NCI-H1930 (cell line): ENCODE results near the gene ITPKA.

Experiments
- DNase-seq, 2 experiments: peaks; one replicate each; lab custom pipeline; 2025; lab: John Stamatoyannopoulos, UW

Gene ITPKA

GRCh38 chr15:41511331-41511898 is 17.7 kb downstream of the ITPKA start:
- no peak for DNase-seq

DNA sequence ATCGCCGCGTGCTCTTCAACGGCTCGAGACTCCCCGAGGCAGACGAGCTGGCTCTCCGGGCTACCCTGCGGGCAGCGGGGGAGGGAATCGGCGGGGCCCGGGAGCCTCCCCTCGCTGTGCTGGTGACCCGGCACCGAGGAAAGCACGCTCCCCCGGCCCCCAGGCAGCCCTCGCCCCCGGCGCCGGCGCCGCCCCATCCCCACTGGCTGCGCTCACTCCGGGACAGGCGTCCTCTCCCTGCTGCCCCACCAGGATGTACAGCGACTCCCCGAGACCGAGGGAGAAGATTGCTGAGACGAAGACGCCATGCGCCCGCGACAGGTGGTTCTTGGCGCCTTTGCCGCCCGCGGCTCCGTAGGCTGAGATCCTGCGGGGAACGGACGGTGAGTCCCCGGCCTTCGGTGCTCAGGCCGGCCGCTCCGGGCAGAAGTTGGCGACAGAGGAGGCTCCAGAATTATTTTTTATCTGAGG is 18.3 kb downstream of the ITPKA start:
- DNase-seq = no peak

DNA sequence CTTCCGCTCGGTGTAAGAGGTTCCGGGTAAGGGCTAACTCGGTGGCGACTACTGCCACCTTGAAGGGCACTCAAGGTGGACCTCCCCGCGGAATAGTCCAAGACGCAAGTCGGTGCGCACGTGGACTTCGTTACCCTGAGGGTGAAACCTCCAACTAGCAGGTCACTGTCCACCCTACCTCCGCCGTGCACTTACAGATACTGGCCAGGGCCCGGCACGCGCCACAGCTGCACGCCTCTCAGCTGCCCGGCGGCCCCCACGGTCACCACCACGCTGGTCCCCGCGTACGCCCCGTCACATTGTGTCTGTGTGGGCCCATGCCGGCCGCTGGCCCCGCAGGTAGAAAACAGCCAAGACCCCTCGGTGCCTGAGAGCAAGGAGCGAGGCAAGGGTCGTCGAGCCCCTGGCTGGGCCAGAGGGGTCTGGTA is 18.9 kb downstream of the ITPKA start:
- DNase-seq = no peak

GRCh38 chr15:41512940-41513505 is 19.3 kb downstream of the ITPKA start:
- no peak for DNase-seq

DNA sequence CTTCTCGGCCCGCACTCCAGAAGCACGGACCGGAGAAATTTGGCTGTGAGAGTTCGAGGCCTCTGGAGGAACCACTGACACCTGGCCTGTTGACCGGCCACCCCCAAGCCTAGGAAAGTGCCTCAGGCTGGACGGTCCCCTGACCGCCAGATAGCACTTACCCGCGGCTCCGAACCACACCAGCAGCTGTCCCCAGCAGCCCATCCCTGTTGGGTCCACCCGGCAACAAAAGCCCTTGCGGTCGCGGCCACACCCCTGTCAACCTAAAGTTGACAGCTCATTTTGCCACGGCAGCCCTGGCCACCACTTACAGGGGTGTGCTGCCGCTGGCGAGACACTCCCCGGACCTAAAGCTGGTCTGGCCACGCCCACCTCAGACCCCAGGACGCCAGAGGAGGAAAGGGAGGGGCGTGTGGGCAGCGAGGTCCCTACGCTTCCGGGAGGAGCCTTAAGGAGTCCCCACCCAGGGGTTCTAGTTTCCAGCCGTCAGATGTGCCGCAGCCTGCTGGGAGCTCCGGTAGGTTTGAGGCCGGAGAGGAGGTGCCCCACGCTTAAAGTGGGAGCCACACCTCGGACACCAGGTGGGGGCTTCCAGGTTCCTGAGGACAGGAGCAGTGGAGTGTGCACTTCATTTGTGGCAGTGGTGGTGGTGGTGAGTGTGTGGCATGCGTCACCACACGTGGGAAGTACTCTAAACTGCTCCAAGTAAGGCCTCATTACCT is 20.0 kb downstream of the ITPKA start, which contains the start of gene LTK:
Gene LTK, minus strand, starts transcription at position 322 of the 722 bp plus-strand sequence. Its CDS starts 118 bp downstream, at position 204.
- no peak for DNase-seq

DNA sequence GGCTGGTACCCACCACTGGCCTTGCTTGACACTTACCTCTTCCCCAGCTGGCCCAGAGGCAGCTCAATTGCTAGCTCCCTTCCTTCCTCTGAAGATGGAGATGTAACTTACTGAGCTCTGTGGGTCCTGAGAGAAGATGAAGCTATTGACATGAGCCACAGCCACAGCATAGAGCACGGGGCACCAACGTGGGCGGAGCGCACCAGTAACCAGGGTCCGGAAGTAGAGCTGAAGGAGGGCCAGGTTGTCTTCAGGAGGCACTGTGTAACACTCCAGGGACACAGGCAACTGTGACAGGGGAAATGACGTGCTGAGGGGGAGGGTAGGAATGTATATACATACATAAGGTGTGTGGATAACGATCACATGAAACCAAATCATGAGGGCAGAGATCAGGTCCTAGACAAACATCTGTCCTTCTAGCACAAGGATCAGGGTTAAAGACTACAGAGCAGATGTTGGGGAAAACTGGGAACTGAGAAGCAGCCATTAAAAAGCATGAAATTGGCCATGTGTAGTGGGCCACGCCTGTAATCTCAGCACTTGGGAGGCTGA is 24.3 kb downstream of the ITPKA start:
- DNase-seq = no peak

- DNase-seq = no peak
Measured at GRCh38 chr15:41520636-41521035, 27.0 kb downstream of the ITPKA start.

- DNase-seq = no peak
Measured at GRCh38 chr15:41521614-41522013, 27.9 kb downstream of the ITPKA start.

GRCh38 chr15:41523097-41523496 is 29.4 kb downstream of the ITPKA start:
- DNase-seq = no peak

DNA sequence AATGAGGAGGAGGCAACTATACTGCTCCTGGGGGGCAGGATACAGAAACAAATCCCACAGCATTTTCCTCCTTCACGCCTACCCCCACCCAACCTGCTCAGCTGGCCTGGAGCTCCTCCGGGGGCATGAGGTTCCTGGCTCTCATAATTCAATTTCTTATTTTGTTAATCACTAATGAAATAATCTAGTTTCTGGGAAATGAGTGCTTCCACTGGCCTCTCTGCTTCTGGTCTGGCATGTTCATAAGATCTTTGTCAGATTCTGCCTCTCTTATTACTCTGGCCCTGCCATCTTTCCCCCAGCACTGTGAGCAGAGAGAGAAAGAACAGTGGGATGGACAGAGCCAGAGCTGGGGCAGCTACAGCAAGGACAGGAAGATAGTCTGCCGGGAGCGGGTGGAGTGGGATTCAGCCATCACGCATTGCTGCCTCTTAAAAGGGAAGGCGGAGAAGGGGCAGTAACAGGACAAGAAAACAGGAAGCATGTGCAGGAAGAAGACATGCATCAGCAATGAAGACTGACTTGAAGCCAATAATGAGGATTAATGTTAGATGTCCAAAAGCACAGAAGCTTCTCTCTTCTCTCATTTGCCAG is 36.8 kb downstream of the ITPKA start:
- DNase-seq = no peak

DNA sequence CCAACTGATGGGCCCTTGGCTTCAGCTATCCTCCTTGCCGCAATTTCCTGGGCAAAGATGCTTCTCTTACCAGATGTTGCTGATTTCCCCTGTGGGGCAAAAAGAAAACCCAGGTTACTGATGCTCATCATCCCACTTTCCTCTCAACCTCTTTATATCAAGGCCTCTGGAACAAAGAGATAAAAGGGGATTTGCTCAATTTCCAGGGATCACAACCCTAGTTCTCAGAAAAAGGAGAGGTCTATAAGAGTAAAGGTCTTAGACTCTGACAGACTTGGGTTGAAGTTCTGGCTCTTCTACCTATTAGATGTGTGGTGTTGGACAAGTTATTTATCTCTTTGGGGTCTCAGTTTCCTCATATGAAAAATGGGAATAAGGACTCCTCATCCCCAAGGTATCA is 41.9 kb downstream of the ITPKA start:
- DNase-seq = no peak

- DNase-seq = no peak
Measured at GRCh38 chr15:41536866-41537265, 43.2 kb downstream of the ITPKA start.

DNA sequence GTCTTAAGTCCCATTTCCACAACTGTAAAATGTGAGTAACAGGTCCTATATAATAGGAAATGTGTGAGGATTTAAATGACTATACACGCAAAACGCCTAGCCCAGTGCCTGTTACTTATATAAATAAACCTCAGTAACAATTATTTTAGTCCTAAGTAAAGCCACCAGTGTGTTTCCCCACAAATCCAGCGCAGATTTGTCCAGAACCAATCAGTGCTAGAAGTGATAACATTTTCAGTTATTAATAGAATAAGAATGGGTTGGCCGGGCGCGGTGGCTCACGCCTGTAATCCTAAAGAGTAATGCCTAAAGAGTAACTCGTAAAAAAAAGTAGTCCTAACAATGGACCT is 49.8 kb downstream of the ITPKA start:
- no peak for DNase-seq

DNA sequence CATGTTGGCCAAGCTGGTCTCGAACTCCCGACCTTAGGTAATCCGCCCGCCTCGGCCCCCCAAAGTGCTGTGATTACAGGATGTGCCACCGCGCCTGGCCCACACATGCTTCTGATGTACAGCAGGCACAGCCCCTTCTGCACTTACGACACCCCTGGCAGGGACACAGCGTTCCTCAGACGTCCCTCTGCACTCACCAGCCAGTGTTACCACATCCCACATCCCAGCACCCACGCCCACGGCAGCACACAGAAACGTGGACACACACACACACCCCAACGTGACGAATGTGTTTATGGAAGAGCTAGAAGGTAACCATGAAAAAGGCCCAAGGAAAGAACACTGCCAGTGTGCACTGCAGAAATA is 51.0 kb downstream of the ITPKA start:
- DNase-seq = no peak

- DNase-seq = no peak
Measured at GRCh38 chr15:41545218-41545617, 51.5 kb downstream of the ITPKA start.

DNA sequence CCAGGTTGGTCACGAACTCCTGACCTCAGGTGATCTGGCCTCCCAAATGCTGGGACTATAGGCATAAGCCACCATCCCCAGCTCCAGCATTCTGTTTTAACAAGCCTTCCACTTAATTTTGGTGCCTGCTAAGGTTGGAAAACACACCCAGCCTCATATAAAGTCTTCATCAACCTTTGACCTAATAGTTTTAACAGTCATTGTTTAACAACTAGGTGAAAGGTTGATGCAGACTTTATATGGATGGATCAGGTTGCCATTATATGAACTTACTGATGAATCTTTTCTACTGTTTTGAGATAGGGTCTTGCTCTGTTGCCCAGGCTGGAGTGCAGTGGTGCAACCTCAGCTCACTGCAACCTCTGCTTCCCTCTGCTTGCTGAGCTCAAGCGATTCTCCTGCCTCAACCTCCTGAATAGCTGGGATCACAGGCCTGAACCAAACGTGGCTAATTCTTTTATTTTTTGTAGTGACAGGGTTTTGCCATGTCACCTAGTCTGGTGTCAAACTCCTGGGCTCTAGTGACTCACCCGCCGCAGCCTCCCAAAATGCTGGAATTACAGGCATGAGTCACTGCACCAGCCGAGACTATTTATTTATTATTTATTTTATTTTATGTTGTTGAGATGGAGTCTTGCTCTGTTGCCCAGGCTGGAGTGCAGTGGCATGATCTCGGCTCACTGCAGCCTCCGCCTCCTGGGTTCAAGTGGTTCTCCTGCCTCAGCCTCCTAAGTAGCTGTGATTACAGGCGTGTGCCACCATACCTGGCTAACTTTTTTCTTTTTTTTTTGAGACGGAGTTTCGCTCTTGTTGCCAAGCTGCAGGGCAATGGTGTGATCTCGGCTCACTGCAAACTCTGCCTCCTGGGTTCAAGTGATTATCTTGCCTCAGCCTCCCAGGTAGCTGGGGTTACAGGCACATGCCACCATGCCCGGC is 53.4 kb downstream of the ITPKA start:
- no peak for DNase-seq

GRCh38 chr15:41550066-41550775 is 56.5 kb downstream of the ITPKA start:
- no peak for DNase-seq
